ENCODE data around the gene SLC17A9. TPM values are rescaled to one million over a fixed set of nuclear protein-coding genes. Genes with fewer than 3 reads are reported as not detected.

SLC17A9 gene, protein sequence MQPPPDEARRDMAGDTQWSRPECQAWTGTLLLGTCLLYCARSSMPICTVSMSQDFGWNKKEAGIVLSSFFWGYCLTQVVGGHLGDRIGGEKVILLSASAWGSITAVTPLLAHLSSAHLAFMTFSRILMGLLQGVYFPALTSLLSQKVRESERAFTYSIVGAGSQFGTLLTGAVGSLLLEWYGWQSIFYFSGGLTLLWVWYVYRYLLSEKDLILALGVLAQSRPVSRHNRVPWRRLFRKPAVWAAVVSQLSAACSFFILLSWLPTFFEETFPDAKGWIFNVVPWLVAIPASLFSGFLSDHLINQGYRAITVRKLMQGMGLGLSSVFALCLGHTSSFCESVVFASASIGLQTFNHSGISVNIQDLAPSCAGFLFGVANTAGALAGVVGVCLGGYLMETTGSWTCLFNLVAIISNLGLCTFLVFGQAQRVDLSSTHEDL
- 9.4 TPM in 2 replicates for total RNA-seq

DNA sequence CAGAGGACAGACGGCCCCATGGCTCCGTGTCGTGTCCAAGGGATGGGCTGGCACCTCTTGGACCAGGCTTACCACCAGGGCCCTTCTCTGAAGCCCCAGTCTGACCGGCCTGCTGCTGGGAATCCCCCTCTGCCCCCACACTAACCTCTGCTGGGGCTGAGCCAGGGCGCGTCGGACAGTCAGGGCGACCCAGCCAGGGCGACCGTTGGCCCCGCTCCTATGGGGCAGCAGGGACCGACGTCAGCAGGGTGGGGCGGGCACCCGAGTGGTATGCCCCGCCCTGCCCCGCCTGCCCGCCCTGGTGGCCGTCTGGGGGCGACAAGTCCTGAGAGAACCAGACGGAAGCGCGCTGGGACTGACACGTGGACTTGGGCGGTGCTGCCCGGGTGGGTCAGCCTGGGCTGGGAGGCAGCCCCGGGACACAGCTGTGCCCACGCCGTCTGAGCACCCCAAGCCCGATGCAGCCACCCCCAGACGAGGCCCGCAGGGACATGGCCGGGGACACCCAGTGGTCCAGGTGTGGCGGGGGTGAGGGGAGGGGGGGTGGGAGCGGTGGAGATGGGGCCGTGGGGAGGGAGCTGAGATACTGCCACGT, at the start of gene SLC17A9:
Gene SLC17A9, plus strand, starts transcription at position 337 of the 595 bp plus-strand sequence. Its CDS starts 122 bp downstream, at position 459.

DNA sequence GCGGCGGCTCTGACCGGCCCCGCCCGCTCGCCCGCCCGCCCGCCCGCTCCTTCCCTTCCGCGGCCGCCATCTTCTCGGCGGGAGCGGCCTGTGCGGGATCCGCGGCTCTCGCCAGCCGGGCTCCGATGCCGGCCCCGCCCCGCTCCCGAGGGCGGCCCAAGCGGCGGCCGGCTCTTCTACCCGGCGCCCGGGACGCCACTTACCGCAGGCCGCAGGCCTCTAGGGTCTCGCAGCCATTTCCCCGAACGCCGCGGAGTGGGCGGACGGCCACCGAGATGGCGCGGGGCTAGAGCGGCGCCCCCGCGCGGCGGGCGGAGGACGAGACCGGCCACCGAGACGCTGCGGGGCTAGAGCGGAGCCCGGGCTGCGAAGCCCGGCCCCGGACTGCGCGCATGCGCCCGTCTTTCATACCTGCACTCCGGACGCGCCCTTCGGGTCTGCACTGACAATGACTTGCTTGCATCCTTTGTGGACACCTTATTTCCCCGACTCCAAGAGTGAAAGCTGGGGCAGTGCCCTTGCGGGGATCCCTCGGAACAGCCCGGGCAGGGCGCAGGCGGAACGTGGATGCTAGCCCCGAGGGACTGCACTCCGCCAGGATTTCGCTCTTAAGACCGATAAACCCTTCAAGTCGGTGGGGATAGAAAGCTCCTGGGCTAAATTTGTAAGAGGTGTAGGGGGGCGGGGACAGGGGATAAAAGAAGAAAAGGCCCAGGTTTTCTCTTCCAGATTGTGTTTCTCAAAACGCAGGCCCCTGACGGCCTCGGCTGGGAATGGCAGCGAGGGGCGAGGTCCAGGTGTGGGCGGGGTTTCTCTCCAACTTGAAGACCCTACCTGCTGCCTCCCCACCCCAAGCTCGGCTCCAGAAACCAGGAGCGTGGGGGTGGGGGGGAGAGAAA, 26.0 kb upstream of the SLC17A9 start, which contains the start of gene DIDO1:
Gene DIDO1, minus strand, starts transcription at position 277 of the 899 bp plus-strand sequence.

DNA sequence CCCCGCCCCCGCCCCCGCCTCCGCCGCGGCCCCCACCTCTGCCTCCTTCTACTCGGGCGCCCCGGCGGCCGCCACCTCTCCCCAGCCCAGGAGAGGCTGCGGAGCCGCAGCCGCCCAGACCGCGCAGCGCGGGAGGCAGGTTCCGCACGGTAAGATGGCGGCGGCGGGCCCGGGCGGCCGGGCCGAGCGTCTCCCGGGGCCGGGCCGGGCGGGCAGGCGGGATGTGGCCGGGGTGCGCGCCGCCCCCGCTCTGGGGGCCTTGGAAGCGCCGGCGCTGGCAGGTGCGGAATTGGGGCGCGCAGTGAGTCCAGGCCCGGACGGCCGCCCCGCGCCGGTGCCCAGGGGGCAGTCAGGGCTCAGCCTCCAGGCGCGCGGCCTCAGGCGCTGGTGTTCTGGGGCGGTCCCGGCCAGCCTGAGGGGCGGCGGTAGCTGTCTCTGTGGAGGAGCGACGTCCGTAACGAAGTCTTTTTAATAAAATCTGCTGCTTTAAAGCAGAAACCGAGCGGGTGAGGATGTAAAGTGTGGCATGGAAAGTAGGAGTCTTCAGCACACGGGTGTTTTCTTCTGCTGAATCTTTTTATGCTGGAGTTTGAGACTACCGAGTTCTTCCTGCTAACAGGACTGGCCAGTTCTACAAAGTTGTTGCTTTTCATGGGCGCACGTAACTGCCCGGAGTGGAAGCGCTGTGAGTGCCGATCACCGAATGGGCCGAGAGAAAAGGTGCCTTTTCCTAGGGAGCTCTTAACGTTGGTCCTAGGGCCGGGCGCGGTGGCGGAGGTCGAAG, 14.2 kb upstream of the SLC17A9 start, which contains the start of gene GID8:
Gene GID8, plus strand, starts transcription at position 43 of the 784 bp plus-strand sequence. CDS start 3,356 bp downstream, outside the sequence.

DNA sequence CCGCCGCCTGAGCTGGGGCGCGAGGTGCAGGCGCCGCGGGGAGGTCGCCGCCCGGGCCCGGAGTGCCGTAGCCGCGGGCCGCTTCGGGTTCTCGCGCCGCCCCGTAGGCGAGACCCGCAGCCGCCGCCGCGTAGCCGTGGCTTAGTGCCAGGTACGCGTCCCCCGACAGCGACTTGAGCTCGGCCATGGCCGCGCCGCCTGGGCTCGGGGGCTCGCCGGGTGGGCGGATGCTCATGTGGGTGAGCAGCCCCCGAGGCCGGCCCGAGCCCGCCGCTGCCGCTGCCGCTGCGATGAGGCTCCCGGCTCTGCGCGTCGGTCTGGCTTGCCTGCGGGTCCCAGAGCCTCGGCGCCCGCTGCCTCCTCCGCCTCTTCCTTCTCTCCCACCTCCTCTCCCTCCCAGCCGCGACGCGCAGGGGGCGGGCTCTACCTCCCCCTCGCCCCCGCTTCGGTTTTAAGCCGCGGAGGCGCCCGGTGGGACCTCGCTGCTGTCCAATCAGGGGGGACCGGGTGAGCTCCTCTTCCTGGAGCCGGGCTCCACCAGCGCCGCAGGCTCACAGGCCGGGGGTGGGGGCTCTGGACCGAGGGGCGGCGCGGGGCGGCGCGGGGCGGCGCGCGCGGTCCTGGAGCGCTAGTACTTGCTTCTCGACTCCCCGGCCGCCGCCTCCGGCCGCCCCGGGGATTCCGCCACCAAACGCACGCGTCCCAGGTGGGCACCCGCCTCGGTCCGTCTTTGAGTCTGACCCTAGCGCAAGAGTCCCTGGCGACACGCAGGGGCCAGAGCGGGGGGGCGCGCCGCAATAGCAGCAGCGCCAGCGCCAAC, 54.2 kb downstream of the SLC17A9 start, which contains the start of gene BHLHE23:
Gene BHLHE23, minus strand, starts transcription at position 425 of the 820 bp plus-strand sequence. Its CDS starts 190 bp downstream, at position 235.

Other genes with a start within 250 kb of the SLC17A9 start
- gene NTSR1, start 243.9 kb upstream of the SLC17A9 start, total RNA-seq = 0.09 TPM in 1 of 2 replicates, not detected in the other
- gene MRGBP, start 156.2 kb upstream of the SLC17A9 start, total RNA-seq = 15.8 and 17.7 TPM in 2 replicates
- gene OGFR, start 147.9 kb upstream of the SLC17A9 start, total RNA-seq = 33.0 and 38.6 TPM in 2 replicates
- 0.57 and 0.74 TPM in 2 replicates for gene COL9A3, start 135.7 kb upstream of the SLC17A9 start, total RNA-seq
- gene TCFL5, start 90.9 kb upstream of the SLC17A9 start, total RNA-seq = 14.1 and 18.7 TPM in 2 replicates
- gene DIDO1, start 26.2 kb upstream of the SLC17A9 start, total RNA-seq = 25.6 and 30.0 TPM in 2 replicates
- gene GID8, start 14.6 kb upstream of the SLC17A9 start, total RNA-seq = 29.7 and 44.3 TPM in 2 replicates
- not detected in 2 replicates for gene BHLHE23, start 54.3 kb downstream of the SLC17A9 start, total RNA-seq